NCI-H1092 treated with DMSO at 0.1 percent for 48 hours (cell line): ENCODE measurements around the gene RHOJ.

Experiments used
- DNase-seq: peaks from one replicate; lab custom pipeline; 2025; lab: John Stamatoyannopoulos, UW

The RHOJ gene

DNA sequence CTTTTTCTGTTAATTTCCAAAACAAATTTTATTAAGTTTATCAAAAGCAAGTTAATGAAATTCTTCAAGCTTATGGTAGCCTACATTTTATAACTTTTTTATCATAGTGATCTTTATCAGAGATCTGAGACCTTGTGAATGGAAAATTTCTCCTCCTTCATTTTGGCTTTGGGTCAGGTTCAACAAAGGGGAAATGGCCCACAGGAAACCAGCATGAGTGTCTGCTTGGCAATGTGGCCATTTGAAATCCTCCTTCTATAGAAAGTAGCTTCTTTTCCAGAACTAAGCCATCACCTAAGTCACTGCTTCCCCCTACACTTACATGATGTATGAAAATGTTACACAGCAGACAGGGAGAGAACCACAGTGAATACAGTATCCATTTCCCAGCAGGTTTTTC is 1.6 kb downstream of the RHOJ start:
- peak; percentile 22 for DNase-seq

DNA sequence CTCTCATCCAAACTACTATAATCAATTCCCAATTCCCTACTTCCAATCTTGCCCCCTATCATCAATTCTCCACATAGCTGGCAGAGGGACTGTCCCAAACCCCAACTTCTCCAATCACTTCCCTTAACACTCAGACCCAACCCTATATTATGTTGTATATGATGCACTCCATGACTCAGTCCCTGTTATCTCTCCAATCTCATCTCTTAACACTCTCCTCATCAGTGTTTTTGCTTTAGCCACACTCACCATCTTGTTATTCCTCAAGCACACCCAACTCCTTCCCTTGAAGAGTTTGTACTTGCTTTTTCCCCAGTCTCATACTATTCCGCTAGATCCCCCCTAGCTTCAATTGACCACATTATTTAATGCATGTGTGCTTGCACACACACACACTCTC is 4.9 kb downstream of the RHOJ start:
- no peak for DNase-seq

DNA sequence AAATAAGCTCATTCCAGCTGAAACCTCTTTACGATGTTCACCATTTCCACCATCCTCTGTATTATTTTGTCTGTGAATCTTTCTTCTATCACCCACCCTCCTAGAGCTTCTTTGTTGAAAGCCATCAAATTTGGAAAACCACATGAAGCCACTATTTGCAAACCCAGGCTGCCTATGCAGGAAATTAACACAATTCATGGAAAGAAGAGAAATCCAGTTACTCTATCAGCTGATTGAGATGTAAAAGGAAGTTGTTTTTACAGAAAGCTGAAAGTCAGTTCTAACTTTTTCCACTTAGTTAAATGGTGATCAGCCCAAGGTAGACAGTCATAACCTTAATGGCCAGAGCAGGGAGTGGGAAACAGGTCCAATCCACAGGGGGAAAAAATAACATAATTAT is 6.6 kb downstream of the RHOJ start:
- DNase-seq: no peak

DNA sequence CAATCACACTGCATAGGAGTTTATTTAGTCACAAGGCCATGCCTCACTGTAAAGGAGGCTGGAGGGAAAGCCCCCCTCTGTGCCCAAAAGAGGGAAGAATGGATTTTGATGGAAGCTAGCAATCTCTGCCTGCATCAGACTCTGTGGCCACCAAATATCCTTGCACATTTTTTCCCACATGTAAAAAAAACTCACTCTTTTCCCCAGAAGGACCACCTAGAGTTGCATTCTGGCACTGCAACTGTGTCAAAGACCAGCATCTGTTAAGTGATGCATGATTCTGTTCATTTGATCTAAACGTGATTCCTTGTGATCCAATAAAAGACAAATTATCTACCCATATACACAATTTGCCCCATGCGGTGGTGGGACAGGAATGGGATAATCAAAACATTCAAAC is 8.0 kb downstream of the RHOJ start:
- DNase-seq: no peak

DNA sequence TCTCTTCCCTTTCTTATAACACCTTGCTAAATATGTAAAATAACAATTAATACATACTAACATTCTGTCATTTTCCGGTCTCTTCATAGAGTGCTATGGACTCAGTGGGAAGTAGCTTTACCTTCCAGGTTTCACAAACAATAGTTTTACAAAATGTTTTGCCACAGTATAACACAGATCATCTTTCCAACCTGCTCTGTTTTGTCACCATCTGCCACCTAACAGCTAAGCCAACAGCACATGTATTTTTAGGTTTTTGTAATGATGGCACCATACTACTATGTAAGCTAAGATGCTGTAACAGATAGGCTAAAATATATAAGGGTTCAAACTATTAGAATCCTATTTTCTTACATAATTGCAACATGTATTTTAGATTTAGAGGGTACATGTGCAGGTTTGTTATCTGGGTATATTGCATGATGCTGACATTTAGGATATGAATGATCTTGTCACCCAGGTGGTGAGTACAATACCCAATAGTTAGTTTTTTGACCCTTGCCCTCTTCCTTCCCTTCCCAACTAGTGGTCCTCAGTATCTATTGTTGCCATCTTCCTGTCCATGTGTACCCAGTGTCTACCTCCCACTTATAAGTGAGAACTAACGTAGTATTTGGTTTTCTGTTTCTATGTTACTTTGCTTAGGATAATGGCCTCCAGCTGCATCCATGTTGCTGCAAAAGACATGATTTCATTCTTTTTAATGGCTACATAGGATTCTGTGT is 8.7 kb downstream of the RHOJ start:
- no peak for DNase-seq

DNA sequence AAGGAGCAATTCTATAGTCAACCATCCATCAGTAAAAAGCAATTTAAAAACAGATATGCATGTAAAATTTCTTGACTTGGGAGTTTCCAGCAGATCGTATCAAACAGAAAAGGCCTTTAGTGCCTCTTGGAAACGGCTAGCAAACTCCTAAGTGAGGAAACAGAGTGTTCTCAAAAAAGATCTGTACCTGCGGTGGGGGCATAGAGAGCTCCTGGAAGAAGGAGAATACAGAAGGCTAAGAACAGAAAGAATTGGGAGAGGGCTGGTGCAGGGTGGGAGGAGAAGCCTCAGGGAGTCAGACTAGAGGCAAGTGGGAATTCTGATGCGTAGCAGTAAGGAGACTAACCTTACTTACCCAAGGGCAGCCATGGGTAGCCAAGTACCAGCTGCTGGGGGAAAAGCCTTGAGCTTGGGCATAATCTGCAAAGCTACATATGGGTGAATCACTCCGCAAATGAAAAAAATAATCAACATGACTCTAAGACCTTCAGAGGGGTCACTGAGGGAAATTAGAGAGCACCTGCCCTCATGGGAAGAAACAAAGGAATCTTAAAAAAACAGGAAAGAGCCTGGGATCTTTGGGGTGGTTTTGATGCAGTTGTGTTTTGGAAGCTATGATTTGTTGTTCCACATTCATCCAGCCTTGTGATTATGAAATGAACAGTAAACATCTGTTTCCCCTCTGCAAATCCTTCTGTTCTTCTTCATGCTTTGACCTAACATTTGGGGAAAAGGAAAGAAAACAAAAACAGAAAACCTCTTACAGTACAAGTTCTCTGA is 10.4 kb downstream of the RHOJ start:
- no peak for DNase-seq

DNA sequence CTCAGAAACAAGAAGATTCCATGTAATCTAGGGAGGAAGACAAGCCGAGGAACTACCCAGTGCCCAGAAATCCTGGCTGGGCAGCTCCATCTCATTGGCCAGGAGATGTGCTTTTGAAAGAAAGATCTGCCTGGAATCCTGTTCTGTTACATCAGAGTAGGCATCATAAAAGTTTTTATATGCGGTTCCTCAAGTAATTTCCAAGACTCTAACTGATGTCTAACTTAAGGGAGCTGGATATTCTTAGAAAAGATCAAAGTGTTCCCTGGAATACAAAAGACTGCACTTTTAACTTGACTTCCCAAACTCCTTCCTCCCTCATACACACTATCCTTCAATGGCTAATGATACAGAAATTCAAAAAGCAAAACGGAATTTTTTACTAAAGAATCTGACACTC is 16.3 kb downstream of the RHOJ start:
- DNase-seq: no peak

DNA sequence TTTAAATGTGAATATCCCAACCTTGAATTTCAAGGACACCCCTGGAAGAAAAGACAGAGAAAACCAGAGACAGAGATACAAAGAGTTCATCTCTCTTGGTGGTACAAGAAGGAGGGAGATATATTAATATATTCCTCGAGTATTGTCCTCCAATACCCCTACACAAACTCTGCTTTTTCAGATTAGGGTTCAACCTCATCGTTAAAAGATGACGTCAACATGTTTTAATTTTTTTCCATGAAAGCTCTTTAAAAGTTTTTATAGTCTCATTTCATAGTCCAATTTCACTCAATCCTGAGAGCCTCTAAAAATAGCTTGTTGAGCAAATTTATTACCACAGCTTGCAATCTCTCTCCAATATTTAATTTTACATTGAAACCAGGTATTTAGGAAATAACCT is 19.4 kb downstream of the RHOJ start:
- no peak for DNase-seq

DNA sequence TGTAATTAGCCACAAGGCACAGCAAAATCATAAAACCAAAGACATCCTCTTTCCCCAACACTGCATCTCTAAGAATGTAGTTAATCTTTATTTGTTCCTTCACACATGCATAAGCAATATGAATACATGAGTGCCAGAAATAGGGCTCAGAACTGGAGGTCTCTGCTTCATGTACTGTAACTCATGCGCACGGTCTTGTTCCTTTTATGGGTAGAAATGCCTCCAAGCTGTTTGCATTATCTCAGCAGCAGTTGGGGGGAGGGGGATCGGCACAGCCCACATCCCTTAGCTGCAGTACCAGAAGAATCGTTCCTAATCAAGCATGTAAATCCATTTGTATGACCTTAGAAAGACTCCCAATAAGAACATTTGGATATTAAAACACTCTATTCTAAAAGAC is 20.0 kb downstream of the RHOJ start:
- no peak for DNase-seq

DNA sequence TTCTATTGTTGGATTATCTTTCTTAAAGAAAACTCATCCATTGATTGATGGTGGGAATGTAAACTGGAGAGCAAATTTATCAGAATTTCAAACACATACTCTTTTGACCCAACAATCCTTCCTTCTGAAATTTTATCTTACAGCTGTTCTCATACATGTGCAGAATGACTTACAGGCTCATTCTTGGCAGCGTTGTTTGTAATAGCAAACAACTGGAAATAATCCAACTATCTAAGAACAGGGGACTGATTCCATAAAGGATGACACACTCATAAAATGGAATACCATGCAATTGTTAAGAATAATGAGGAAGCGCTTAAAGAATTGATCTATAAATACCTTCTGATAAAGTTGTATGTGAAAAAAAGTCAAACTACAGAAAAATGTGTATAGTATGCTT is 24.0 kb downstream of the RHOJ start:
- no peak for DNase-seq

DNA sequence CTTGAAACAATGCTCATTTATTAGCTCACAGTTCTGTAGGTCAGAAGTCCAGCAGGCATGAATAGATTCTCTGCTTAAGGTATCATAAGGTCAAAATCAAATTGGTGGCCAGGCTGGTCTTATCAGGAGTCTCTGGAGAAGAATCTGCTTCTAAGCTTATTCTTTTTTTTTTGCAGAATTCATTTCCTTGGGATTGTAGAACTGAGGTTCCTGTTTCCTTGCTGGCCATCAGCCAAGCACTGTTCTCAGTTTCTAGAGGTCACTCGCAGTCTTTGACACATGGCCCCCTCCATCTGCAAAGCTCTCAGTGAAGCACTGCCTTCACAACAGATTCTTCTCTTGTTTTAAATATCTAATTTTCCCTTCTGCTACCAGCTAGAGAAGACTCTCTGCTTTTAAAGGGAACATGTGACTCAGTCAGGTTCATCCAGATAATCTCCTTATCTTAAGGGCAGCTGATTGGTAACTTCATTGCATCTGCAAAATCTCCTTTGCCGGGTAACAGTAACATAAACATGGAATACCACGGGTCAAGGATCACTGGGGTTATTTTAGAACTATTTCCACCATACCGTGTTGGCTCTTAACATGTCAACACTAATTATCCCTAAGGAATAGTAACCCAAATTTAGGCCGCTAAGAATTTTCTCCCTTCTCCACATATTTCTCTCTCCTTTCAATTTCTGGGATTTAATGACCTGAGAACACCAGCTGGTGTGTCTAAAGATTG is 25.3 kb downstream of the RHOJ start:
- no peak for DNase-seq

DNA sequence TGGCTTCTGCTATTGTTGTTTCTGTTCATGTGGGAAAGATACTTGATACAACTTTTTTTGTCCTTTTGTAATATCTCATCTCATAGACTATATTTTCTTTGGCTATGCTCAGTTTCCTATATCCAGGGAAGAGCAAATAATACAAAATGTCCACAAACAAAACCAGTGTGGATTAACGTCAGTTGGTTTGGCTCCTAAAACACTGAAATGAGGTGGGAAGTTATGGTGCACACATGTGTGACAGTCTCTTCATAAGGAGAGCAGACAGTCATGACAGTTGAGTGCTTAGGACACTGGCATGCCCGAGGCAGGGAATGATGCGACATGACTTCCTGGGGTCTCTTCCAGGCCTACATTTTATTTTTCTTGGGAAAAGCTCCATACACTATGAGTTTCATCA is 27.5 kb downstream of the RHOJ start:
- no peak for DNase-seq

DNA sequence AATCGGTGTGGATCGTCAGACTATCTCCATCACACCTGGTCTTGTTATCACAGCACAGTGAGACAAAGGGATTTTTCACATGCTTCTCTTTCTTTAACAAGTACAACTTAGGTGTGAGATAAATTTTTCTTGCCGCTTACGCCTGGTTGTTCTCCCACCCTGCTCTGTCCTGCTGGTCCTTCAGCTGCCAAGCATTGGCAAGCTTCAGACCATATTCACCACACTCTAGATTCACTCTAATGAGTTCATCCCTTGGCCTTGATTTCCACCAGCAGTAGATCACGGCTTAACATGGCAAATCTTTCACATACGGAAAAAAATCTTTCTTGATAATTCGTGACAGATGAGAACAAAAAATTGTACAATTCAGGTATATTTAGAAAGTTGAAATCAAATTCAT is 33.5 kb downstream of the RHOJ start:
- DNase-seq: no peak

DNA sequence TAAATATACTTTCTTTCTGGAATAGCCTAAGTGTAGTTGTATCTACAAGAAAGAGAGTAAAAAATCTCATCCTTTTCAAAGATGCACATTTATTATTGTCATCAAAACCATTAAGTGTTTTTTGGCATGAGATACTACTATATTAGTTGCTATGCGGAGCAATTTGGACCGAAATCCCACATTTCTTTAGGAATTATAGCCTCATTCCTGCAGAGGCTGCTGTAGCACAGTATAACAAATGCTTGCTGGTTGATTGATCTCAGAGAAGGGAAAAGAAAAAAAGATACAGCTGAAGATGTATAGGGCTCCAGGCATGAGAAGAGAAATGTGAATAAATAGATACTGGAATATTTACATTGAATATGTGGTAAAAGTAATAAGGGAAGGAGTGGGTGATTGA is 36.0 kb downstream of the RHOJ start:
- DNase-seq: no peak

DNA sequence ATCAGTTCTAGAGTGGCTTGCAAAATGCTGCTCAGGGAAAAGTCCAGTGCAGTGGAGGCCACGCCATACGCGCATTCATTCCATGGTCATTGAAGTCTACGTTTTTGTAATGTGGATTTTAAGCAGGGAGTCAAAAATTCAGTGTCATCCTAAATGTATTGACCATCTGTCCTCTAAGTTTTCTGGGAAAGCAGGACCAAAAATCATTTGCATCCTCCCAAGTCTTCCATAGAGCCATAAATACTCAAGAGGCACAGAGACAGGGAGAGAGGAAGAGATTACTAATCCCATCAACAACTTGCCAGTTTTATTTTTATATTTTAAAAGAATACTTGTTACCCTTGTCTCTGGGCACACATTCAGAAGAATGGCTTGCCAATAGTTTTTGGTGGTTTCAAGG is 36.9 kb downstream of the RHOJ start:
- DNase-seq: no peak

DNA sequence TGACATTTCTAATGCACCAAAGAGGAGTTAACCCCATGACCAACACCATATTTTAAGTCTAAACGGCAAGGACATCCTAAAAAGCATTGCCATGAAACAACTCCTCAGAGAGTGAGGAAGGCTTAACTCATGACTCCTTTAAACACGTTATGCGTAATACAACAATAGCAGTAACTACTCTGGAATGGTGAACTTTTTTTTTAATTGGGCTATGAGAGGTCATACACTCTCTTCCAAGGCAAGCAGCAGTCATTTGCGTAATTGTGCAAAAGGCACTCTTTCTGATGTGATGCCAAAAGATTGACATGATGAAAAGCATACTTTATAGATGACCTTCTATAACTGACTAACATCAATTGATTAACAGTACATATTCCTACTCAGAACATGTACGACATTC is 39.4 kb downstream of the RHOJ start:
- DNase-seq: no peak

DNA sequence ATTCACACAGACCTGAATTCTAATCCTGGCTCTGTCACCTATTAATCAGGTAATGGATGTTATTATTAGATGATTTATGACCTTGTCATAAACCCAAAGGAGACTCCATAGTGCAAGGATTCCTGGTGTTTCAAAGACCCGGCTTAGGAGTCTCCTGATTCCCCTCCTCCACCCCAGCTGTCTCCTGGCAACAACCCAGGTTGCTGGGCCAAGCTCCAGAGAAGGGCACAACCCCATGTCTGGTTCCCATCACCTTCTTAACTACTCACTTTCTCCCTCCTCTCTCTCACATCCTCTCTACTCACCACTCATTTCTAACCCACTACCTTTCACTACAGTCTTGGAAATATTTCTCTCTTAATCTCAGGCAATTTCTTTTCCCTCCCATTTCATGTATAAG is 41.6 kb downstream of the RHOJ start:
- DNase-seq: peak; percentile 16

DNA sequence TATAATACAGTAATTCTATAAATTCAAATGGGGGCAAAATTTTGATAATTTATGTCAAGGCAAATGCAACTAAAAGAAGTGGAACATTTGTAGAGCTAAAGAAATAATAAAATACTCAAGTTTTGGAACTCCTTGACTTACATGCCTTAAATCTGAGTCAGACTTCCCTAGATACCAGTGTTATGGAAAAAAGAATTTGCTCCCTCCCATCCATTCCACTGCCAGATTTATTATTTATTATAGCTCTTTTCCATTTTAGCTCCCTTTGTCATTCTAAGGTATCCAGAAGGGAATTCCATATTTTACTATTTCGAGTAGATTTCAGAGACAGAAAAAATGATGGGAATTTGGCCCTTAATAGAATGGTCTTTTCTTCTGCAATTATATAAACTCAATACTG is 44.0 kb downstream of the RHOJ start:
- no peak for DNase-seq

DNA sequence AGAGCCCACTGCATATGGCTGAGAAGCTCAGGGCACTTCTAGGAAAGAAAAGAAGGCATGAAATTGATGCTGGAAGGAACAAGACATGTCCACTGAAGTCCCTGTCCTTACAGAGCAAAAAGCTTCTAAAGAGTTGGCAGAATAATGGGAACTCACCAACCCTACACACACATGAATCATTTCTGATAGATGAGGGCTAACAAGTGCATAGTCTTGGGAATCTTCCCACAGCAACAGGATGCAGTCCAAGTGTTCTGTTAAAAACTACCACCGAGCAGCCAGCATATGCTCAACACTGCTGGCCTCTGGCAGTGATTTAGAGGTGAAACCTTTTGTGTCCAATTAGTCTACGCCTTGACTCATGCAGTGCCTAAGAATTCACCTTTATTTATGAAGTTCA is 44.8 kb downstream of the RHOJ start:
- DNase-seq: no peak

DNA sequence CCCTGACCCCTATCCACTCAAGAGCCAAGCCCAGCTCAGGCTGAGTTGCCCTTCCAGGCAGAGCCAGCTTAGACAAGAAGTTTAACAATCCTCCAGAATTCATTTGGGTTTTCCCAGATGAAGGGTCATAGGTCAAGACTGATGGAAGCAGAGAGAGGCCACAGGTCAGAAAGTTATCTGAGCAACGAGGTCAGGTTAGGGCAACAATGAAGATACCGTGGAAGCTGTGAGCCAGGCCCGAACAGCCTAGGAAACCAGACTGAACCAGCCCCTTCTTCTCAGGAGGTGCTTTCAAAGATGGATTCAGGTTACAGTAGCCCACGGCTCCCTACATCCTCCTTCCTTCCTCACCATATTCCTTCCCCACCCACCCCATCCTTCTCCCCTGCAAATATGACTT is 53.1 kb downstream of the RHOJ start:
- DNase-seq: no peak

DNA sequence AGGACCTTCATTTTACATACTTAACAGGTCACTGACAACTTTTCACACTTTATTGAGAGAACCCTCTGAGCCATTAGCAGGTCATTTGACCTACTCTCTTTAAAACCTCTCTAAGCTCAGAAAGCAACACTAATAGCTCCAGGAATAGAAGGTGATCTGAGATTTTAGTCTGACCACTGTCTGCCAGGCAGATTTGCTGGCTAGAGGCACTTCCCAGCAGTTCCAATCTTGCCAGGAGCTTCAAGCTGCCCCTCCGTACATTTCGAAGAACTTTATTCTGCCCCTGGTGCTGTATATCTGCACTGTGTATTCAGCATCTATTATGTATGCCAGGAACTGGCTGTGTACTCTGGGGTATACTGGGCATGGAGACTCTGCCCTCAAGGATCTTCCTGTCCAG is 58.2 kb downstream of the RHOJ start:
- DNase-seq: no peak

DNA sequence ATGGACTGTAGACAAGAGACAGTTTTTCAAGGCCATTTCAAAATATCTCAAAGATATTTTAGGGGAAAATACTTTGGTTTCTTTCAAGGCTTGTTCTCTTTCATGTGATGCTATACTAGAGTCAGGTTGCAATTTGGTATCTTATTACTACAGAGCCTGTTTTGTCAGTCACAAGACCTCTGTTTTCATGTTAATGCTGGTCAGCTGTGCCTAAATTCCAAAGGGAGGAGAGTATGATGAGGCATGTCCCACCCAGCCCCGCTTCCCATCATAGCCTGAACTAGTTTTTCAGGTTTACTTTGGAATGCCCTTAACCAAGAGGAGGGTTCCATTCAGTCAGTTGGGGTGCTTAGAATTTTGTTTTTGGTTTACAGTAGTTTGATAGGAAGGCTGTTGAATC is 61.9 kb downstream of the RHOJ start:
- DNase-seq: no peak

DNA sequence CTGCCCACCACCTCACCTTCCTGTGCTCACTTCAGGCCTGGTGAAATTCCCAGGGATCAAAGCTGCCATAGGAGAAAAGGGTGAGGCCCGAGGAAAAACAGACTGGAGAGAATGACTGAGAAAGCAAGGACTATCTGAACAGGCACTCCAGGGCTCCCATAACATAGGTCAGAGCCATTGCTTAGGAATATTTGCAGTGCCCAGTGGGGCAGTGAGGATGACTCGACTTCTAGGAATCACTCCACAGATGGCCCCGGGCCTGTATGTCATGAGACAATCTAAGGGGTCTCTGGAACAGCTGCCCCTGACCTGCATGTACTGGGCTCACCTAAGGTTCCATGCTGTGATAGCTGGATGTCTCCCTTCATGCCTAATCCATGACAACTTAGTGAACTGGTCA is 62.9 kb downstream of the RHOJ start:
- DNase-seq: no peak
